ENCODE results near the gene CEP104. TPM values are rescaled to one million over a fixed set of nuclear protein-coding genes. Genes with fewer than 3 reads are reported as not detected.

Gene CEP104
- total RNA-seq, 2 donors from 2014 or later: 43.5 to 45.6 TPM

- intact Hi-C loops (cut with DNase I, micrococcal nuclease): no loop called here
- no peak for DNase-seq
- no peak for ATAC-seq
Observed at GRCh38 chr1:3874736-3875135, 17.7 kb upstream of the CEP104 start.

GRCh38 chr1:3872546-3872945, 15.5 kb upstream of the CEP104 start:
- DNase-seq: no peak
- intact Hi-C loops (cut with DNase I, micrococcal nuclease): no loop called here
- ATAC-seq: no peak

DNA sequence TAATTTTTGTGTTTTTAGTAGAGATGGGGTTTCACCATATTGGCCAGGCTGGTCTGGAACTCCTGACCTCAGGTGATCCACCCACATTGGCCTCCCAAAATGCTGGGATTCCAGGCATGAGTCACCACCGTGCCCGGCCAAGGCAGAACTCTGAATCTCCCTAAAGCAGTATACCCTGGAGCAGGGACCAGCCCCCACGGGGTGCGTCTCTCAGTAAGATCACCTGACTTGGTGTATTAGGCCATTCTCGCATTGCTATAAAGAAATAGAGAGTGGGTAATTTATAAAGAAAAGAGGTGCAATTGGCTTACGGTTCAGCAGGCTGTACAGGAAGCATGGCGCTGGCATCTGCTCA, 14.4 kb upstream of the CEP104 start:
- intact Hi-C loops (cut with DNase I, micrococcal nuclease): no loop called here
- no peak for DNase-seq
- no peak for ATAC-seq

DNA sequence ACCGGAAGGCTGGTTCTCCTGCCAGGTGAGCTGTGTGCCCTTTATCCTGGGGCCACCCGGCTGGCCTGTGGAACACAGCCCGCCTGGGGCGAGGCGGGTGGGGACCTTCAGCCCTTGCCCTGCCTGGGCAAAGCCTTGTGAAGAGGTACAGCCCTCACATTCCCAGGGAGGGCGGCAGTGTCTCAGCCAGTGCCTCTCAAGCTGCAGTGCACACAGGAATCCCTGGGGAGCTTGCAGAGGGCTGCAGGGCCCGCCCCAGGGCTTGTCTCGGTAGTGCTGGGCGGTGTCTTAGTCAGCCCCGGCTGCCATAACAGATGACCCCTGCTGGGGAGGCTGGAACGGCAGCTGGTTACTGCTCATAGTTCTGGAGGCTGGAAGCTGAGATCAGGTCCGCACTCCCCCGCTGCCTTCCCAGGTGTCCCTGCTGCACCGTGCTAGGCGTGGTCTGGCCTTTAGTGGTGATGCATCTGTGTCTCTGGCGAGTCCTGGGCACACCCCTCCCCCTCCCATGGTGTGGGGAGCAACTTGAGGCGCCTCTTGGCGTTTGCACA, 12.8 kb upstream of the CEP104 start:
- DNase-seq (no peak), ATAC-seq (peak; percentile 80)
- intact Hi-C loops (cut with DNase I, micrococcal nuclease): no loop called here

GRCh38 chr1:3868464-3869006, 11.5 kb upstream of the CEP104 start:
- intact Hi-C loops (cut with DNase I, micrococcal nuclease): no loop called here
- no peak for ATAC-seq
- no peak for DNase-seq

DNA sequence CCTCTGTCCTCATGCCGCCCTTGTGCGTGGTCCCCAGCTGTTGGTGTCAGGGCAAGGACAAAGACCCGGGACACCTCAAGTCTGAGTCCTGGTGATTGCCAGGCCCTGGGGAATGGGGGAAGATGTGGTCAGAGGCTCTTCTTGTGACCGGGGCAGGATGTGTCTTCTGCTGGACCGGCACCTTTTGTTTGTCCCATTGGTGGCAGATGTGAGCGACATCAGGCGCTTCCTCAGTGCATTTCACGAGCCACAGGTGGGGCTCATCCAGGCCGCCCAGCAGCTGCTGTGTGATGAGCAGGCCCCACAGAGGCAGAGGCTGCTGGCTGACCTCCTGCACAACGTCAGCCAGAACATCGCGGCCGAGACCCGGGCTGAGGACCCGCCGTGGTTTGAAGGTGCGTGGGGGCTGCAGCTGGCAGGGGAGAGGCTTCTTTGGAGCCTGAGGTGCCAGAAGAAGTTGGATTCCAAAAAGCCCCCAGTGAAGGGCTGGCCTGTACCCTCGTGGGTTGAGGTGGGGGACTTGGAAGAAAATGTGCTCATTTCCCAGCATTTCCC, 8.7 kb upstream of the CEP104 start:
- DNase-seq (no peak), ATAC-seq (no peak)
- intact Hi-C loops (cut with DNase I, micrococcal nuclease): no loop called here

- ATAC-seq (no peak), DNase-seq (no peak)
- intact Hi-C loops (cut with DNase I, micrococcal nuclease): no loop called here
Observed at GRCh38 chr1:3864884-3865283, 7.9 kb upstream of the CEP104 start.

DNA sequence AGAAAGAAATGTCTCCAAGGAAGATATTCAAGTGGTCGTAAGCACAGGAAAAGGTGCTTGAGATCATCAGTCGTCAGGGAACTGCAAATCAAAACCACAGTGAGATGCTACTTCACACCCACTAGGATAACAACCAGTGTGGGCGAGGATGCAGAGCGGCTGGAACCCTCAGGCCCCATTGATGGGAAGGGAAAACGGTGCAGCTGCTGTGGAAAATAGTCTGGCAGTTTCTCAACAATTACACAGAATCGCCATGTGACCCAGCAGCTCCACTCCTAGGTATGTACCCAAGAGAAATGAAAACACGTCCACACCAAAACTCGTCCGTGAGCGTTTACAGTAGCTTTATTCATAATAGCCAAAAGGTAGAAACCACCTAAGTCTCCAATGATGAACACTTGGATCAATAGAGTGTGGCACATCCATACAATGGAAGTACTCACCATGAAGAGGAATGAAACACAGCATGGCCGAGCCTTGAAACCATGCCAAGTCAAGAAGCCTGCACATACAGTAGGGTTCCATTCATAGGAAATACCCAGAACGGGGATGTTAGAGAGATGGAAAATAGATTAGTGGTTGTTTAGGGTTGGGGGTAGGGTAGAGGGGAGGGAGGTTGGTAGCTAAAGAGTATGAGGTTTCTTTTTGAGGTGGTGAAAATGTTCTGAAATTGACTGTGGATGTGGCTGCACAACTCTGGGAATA, 6.4 kb upstream of the CEP104 start:
- intact Hi-C loops (cut with DNase I, micrococcal nuclease): no loop called here
- ATAC-seq (no peak), DNase-seq (no peak)

GRCh38 chr1:3858231-3858981, 1.4 kb upstream of the CEP104 start:
- ATAC-seq (peak; percentile 26), DNase-seq (peak; percentile 36 to 49)
- intact Hi-C loops (cut with DNase I, micrococcal nuclease): no loop called here

- ATAC-seq (peak; percentile 3), DNase-seq (peak in 1 of 2 donors; percentile 35)
- intact Hi-C loops (cut with DNase I, micrococcal nuclease): no loop called here
Observed at GRCh38 chr1:3857791-3858129, 749 bp upstream of the CEP104 start.

DNA sequence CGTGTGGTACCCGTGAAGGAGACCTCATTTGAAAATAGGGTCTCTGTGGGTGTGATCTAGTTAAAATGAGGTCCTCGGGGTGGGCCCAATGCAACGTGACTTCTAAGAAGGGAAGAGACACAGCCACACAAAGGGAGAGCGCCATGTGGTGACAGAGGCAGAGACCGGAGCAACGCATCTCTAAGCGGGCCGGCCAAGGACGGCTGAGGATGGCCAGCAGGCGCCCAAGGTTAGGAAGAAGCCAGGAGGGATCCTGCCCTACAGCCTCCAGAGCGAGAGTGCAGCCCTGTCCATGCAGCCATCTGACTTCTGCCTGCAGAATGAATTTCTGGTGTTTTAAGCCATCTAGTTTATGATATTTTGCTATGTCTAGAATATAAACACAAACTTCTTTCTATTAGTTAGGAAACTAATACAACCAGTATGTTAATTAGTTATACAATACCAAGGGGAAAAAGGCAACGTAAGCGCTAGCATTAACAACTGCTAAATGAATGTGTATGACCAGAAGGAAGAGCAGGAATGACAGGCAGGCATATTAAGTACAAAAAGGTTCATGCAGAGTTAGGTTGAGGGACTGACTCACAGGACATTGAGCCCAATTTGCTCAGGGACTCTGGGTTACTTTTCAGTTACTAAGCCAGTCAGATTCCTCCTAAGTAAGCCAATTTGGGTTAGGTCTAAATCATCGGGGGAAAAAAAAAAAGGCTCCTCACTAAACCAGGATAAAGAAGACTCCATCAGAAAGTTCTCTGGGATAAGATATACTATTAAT, 4.1 kb downstream of the CEP104 start:
- ATAC-seq (no peak), DNase-seq (no peak)
- intact Hi-C loops (cut with DNase I, micrococcal nuclease): no loop called here

- intact Hi-C loops (cut with DNase I, micrococcal nuclease): no loop called here
- no peak for DNase-seq
Observed at GRCh38 chr1:3852091-3852490, 4.9 kb downstream of the CEP104 start.

GRCh38 chr1:3851292-3851691, 5.7 kb downstream of the CEP104 start:
- ATAC-seq: no peak
- intact Hi-C loops (cut with DNase I, micrococcal nuclease): no loop called here

More at GRCh38 chr1:3852091-3852490, 4.9 kb downstream of the CEP104 start:
- no peak for ATAC-seq

GRCh38 chr1:3850857-3851256, 6.2 kb downstream of the CEP104 start:
- ATAC-seq (no peak), DNase-seq (no peak)
- intact Hi-C loops (cut with DNase I, micrococcal nuclease): no loop called here

More at GRCh38 chr1:3851292-3851691, 5.7 kb downstream of the CEP104 start:
- no peak for DNase-seq

DNA sequence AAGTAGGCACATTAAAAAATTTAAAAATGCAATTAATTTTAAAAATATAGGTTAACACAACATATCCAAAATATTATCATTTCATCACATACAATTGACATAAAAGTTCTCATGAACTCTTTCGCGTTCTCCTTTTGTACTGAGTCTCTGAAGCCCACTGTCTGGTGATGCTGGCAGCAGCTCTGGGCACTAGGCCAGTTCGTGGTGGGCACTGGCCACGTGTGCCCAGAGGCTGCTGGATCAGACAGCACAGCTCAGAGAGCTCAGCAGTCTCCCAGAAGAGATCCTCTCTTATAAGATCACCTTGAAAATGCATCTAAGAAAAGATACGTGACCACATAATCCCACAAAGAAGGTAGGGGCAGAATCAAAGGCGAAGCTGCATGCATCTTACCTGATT, 9.9 kb downstream of the CEP104 start:
- intact Hi-C loops (cut with DNase I, micrococcal nuclease): no loop called here
- ATAC-seq (no peak), DNase-seq (no peak)

GRCh38 chr1:3846541-3846940, 10.5 kb downstream of the CEP104 start:
- intact Hi-C loops (cut with DNase I, micrococcal nuclease): no loop called here
- DNase-seq (no peak), ATAC-seq (no peak)

- intact Hi-C loops (cut with DNase I, micrococcal nuclease): no loop called here
- DNase-seq: no peak
- ATAC-seq: no peak
Observed at GRCh38 chr1:3842912-3843311, 14.1 kb downstream of the CEP104 start.

GRCh38 chr1:3841491-3841890, 15.5 kb downstream of the CEP104 start:
- DNase-seq (no peak), ATAC-seq (no peak)
- intact Hi-C loops (cut with DNase I, micrococcal nuclease): no loop called here

DNA sequence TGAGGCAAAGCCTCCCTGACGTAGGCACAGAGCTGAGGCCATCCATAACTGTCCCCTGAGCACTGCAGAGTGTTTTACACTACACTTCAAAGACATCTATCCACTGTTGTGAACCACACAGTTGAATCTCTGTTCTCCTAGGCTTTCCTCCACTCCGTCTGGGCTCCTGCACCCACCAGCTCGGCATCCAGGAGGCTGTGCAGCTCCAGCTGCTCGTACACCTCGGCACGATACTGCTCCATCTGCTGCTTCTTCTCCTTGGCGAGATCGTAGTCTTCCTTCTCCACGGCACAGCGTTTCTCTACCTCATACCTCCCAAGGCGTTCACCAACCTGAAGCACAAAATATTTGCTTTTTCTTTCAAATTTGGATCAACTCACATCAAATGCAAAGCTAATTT, 18.2 kb downstream of the CEP104 start:
- DNase-seq (no peak), ATAC-seq (no peak)
- intact Hi-C loops (cut with DNase I, micrococcal nuclease): no loop called here
